ENCODE data around the gene NPAT. TPM values are rescaled to one million over a fixed set of nuclear protein-coding genes. Genes with fewer than 3 reads are reported as not detected.
"Not testable (repeated sequence)": the region's sequence is repeated elsewhere in the genome, so short reads cannot be mapped to it uniquely, and the experiment has no call there.

The NPAT gene
- total and polyA plus RNA-seq, 12 donors: 2.2 to 32.7 (median 14.2) TPM

GRCh38 chr11:108144615-108145014 is 77.8 kb downstream of the NPAT start:
- DNase-seq: no peak
- TF ChIP-seq CTCF (IDR thresholded peaks at IDR 0.05): no peak
- no peak for TF ChIP-seq POLR2A (IDR thresholded peaks at IDR 0.05)
- 92 to 96% (median 95%) methylated on average over 3 of the region's 3 CpGs for WGBS, 4 donors
- Histone ChIP-seq H3K9me3 (replicated peaks in 1 of 3) (no peaks in the 10 kb centered on the region), H3K27ac (no peak overlapping the region), H3K27me3 (no peaks in the 10 kb centered on the region), H3K4me1 (replicated peaks in 1 of 2) (peaks cover 10 to 11% of the 10 kb centered on the region in 2 donors), H3K4me3 (no peak overlapping the region), H3K36me3 (replicated peaks in 1 of 2) (peaks cover 0 to 84% of the 10 kb centered on the region in 2 donors)
- intact Hi-C loops (cut with DNase I): no loop called here

- no peak for DNase-seq
- no peak for TF ChIP-seq POLR2A (IDR thresholded peaks at IDR 0.05)
- Histone ChIP-seq H3K27me3 (no peaks in the 10 kb centered on the region), H3K9me3 (replicated peaks in 1 of 3) (no peaks in the 10 kb centered on the region), H3K27ac (no peak overlapping the region), H3K36me3 (replicated peaks in 1 of 2) (peaks cover 0 to 83% of the 10 kb centered on the region in 2 donors), H3K4me3 (no peak overlapping the region), H3K4me1 (replicated peaks in 1 of 2) (no peaks in the 10 kb centered on the region)
- 86 to 97% (median 97%) methylated on average over 7 of the region's 7 CpGs for WGBS, 4 donors
- intact Hi-C loops (cut with DNase I): no loop called here
These were observed 80.1 kb downstream of the NPAT start for GRCh38 chr11:108142304-108142703.

DNA sequence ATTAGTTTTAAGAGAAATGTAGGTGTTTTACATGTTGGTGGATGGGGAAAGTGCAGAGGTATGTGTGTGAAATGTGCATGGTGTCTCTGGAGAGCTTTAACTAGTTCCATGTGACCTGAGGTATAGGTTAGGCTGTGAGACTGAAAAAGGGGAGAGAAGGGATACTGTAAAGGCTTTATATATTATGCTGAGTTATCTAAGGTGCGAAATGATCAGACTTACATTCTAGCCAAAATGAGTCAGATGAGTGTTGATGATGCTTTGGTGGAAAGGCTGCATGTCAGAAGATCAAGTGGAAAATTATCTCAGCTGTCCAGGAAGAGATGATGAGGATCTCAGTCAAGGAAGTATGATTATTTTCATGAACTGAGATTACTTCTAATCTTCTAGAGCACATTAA is 85.2 kb downstream of the NPAT start:
- no peak for TF ChIP-seq POLR2A (IDR thresholded peaks at IDR 0.05)
- no peak for TF ChIP-seq CTCF (IDR thresholded peaks at IDR 0.05)
- H3K36me3 ChIP-seq (replicated peaks in 1 of 2): peaks cover 0 to 39% of the 10 kb centered on the region in 2 donors
- H3K9me3 ChIP-seq (replicated peaks in 1 of 3): no peaks in the 10 kb centered on the region
- intact Hi-C loops (cut with DNase I): no loop called here
- no peaks in the 10 kb centered on the region for H3K27me3 ChIP-seq
- H3K4me1 ChIP-seq (replicated peaks in 1 of 2): peaks cover 0 to 12% of the 10 kb centered on the region in 2 donors
- no peak overlapping the region for H3K4me3 ChIP-seq
- DNase-seq: no peak
- H3K27ac ChIP-seq: no peak overlapping the region
- 89 to 100% (median 96%) methylated on average over 1 of the region's 1 CpG for WGBS, 4 donors

GRCh38 chr11:108135845-108136544 is 86.4 kb downstream of the NPAT start:
- intact Hi-C loops (cut with DNase I): no loop called here
- DNase-seq: no peak
- TF ChIP-seq CTCF (IDR thresholded peaks at IDR 0.05) (peak in 3 of 6 experiments; percentile 8 to 22 (median 11)), POLR2A (IDR thresholded peaks at IDR 0.05) (no peak)
- H3K4me1 ChIP-seq (replicated peaks in 1 of 2): peaks cover 0 to 12% of the 10 kb centered on the region in 2 donors
- H3K36me3 ChIP-seq (replicated peaks in 1 of 2): peaks cover 0 to 31% of the 10 kb centered on the region in 2 donors
- H3K27ac ChIP-seq: no peak overlapping the region
- no peaks in the 10 kb centered on the region for H3K9me3 ChIP-seq (replicated peaks in 1 of 3)
- 67 to 83% (median 76%) methylated on average over 2 of the region's 2 CpGs for WGBS, 4 donors
- H3K4me3 ChIP-seq: no peak overlapping the region
- H3K27me3 ChIP-seq: no peaks in the 10 kb centered on the region

DNA sequence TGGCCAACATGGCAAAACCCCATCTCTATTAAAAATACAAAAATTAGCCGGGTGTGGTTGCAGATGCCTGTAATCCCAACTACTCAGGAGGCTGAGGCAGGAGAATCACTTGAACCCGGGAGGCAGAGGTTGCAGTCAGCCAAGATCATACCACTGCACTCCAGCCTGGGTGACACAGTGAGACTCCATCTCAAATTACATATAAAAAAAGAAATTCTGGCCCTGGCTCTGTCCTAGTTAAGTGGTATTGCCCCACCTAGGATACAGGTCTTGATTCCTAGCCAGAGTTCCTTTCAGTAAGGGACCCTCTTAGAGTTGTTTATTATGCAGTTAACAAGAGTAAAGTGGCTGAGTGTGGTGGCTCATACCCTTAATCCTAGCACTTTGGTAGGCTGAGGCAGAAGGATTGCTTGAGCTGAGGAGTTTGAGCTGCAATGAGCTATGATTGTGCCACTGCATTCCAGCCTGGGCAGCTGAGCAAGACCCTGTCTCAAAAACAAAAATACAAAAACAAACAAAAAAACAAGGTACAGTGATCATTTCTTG is 89.4 kb downstream of the NPAT start:
- intact Hi-C loops (cut with DNase I); H3K36me3 ChIP-seq (replicated peaks in 1 of 2); H3K4me3 ChIP-seq; H3K27ac ChIP-seq; H3K27me3 ChIP-seq; DNase-seq; H3K9me3 ChIP-seq (replicated peaks in 1 of 3): not testable (repeated sequence)
- peaks cover 0 to 12% of the 10 kb centered on the region in 2 donors for H3K4me1 ChIP-seq (replicated peaks in 1 of 2)
- 97 to 100% (median 97%) methylated on average over 2 of the region's 2 CpGs; no CpG with 5 or more reads in 1 of the 4 donors for WGBS, 4 donors
